HFFc6 (cell line): ENCODE data around the gene PTPRM. TPM values are rescaled to one million over a fixed set of nuclear protein-coding genes. Genes with fewer than 3 reads are reported as not detected.

Experiments used
- DNase-seq: peaks from one replicate; pipeline ENCODE4 v3.0.0-alpha.2; 2018
- H3K27ac Mint-ChIP-seq: 2 replicates; pipeline ENCODE4 v1.8.0; 2020; ENCODE audit warnings: mild to moderate bottlenecking, mixed read lengths
- H3K27me3 Mint-ChIP-seq: 2 replicates; pipeline ENCODE4 v1.8.0; 2021; ENCODE audit warnings: mild to moderate bottlenecking, moderate library complexity, mixed read lengths; ENCODE audit not compliant: insufficient read depth
- H3K36me3 Mint-ChIP-seq: 2 replicates; pipeline ENCODE4 v1.8.0; 2021; ENCODE audit warnings: low read depth, mixed read lengths
- H3K4me1 Mint-ChIP-seq: 2 replicates; pipeline ENCODE4 v1.8.0; 2020; ENCODE audit warnings: low read depth, mixed read lengths
- H3K4me3 Mint-ChIP-seq: 2 replicates; pipeline ENCODE4 v1.8.0; 2020; ENCODE audit warnings: mild to moderate bottlenecking, moderate library complexity, mixed read lengths
- H3K9me3 Mint-ChIP-seq: 2 replicates; pipeline ENCODE4 v1.8.0; 2020; ENCODE audit warnings: mild to moderate bottlenecking, mixed read lengths
- total RNA-seq, 6 experiments: library from RNA; stranded (reverse); fragmentation: NEBNext Ultra II Directional; extraction: Animal tissue kit (Norgen Biotek cat#: 25700); gene quantifications; 2 replicates in 1 of 6; 3 replicates in 5 of 6; pipeline ENCODE4 v1.2.3, GENCODE V29; 2021
- TF ChIP-seq, protein P1 (sequence below): fragments of 200-600 bp; sonication (generic); IDR thresholded peaks from 2 replicates; pipeline ENCODE4 v1.5.0; 2021; ENCODE audit warnings: antibody characterized with exemption, mild to moderate bottlenecking

Gene PTPRM
- total RNA-seq, 6 experiments from 2014 or later = 39.4 to 49.8 (median 43.8) TPM

DNA sequence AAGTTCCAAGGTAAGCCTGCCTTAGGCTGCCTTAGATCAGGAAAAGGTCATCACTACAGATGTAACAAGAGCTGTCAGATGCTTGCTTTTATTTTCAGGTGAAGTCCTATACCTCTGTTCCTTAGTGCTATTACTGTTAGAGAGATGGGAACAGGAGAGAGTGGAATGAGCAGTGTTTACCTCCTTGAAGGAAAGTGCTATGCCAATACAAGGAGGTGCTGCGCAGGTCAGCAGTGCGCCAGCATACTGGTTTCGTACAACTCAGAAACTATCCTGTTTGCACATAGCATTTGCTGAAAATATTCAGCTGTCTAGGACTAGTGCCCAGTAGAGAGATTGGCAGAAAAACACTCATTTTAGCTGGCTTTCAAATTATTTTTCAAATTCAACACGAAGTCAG lies 629.1 kb downstream of the PTPRM start:
- Mint-ChIP-seq H3K4me3 (no peak overlapping the region), H3K27ac (no peak overlapping the region), H3K36me3 (no peaks in the 10 kb centered on the region)

DNA sequence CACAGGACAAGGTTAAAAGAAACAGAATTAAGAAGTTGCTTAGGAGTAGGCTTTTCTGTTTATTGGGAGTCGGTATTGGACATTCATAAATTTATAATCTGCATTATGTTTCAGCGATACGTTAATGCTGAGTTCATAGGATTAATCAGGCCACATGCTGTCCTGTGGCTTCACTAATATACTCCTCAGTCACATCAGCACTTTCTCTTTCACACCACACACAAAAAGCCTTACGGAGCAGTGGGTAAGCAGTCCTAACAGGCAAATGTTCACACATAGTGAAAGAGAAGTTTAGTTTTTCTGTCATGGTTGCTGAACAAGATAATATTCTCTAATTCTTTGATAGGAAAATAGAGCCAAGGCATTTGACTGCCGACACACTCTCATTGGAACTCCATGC lies 630.4 kb downstream of the PTPRM start:
- H3K36me3 Mint-ChIP-seq = no peaks in the 10 kb centered on the region
- no peak overlapping the region for H3K4me3 Mint-ChIP-seq
- H3K27me3 Mint-ChIP-seq = no peaks in the 10 kb centered on the region; the same call in 1 of the 2 replicates
- H3K4me1 Mint-ChIP-seq = no peaks in the 10 kb centered on the region
- no peak for DNase-seq
- no peak overlapping the region for H3K27ac Mint-ChIP-seq
- TF ChIP-seq, protein P1, sequence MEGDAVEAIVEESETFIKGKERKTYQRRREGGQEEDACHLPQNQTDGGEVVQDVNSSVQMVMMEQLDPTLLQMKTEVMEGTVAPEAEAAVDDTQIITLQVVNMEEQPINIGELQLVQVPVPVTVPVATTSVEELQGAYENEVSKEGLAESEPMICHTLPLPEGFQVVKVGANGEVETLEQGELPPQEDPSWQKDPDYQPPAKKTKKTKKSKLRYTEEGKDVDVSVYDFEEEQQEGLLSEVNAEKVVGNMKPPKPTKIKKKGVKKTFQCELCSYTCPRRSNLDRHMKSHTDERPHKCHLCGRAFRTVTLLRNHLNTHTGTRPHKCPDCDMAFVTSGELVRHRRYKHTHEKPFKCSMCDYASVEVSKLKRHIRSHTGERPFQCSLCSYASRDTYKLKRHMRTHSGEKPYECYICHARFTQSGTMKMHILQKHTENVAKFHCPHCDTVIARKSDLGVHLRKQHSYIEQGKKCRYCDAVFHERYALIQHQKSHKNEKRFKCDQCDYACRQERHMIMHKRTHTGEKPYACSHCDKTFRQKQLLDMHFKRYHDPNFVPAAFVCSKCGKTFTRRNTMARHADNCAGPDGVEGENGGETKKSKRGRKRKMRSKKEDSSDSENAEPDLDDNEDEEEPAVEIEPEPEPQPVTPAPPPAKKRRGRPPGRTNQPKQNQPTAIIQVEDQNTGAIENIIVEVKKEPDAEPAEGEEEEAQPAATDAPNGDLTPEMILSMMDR = no peak
- no peaks in the 10 kb centered on the region for H3K9me3 Mint-ChIP-seq

More for the DNA sequence above, 629.1 kb downstream of the PTPRM start:
- H3K9me3 Mint-ChIP-seq = no peaks in the 10 kb centered on the region
- H3K4me1 Mint-ChIP-seq = no peaks in the 10 kb centered on the region; the same call in 1 of the 2 replicates
- no peak for DNase-seq
- TF ChIP-seq, protein P1 = no peak
- no peaks in the 10 kb centered on the region; the same call in 1 of the 2 replicates for H3K27me3 Mint-ChIP-seq

DNA sequence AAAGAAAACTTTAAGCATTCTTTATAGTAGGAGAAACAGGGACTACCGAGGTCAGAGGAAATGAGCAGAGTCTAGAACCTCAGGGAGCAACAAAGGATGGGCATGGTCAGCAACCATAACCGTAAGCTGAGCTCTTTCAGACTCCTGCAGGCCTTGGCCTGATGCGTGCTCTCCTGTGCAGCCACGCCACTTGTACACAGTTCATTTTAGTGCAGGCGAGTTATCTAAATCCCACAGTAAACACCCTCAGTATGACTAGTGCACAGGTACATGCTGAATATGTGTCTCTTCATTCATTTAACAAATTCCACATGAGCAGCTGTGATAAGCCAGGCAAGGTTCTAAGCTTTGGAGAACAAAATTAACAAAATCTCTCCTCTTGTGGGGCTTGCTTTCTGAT lies 640.9 kb downstream of the PTPRM start:
- peaks cover 5% of the 10 kb centered on the region for H3K4me1 Mint-ChIP-seq
- H3K27ac Mint-ChIP-seq = no peak overlapping the region
- no peak overlapping the region for H3K4me3 Mint-ChIP-seq
- H3K9me3 Mint-ChIP-seq = no peaks in the 10 kb centered on the region
- H3K36me3 Mint-ChIP-seq = peaks cover 21% of the 10 kb centered on the region
- DNase-seq = no peak
- peaks cover 2% of the 10 kb centered on the region; the same call in 1 of the 2 replicates for H3K27me3 Mint-ChIP-seq
- TF ChIP-seq, protein P1 = no peak

DNA sequence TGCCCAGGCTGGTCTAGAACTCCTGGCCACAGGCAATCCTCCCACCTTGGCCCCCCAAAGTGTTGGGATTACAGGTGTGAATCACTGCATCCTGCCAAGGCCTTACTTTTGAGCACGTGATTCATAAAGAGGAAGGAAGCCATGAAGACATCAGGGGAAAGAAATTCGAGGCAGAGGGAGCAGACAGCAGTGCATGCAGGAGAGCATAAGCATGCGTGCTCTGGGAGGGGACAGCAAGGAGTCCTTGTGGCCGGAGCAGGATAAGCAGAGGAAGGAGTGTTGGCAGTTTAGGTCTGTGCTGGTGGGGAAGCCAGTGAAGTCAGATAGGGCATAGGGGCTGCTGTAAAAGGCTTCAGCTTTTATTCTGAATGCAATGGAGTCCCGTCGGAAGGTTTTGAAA lies 641.6 kb downstream of the PTPRM start:
- Mint-ChIP-seq H3K4me3 (no peak overlapping the region), H3K27ac (no peak overlapping the region), H3K36me3 (peaks cover 26% of the 10 kb centered on the region), H3K27me3 (peaks cover 2% of the 10 kb centered on the region; the same call in 1 of the 2 replicates), H3K9me3 (no peaks in the 10 kb centered on the region), H3K4me1 (peaks cover 10% of the 10 kb centered on the region)
- DNase-seq = no peak
- TF ChIP-seq, protein P1 = no peak

DNA sequence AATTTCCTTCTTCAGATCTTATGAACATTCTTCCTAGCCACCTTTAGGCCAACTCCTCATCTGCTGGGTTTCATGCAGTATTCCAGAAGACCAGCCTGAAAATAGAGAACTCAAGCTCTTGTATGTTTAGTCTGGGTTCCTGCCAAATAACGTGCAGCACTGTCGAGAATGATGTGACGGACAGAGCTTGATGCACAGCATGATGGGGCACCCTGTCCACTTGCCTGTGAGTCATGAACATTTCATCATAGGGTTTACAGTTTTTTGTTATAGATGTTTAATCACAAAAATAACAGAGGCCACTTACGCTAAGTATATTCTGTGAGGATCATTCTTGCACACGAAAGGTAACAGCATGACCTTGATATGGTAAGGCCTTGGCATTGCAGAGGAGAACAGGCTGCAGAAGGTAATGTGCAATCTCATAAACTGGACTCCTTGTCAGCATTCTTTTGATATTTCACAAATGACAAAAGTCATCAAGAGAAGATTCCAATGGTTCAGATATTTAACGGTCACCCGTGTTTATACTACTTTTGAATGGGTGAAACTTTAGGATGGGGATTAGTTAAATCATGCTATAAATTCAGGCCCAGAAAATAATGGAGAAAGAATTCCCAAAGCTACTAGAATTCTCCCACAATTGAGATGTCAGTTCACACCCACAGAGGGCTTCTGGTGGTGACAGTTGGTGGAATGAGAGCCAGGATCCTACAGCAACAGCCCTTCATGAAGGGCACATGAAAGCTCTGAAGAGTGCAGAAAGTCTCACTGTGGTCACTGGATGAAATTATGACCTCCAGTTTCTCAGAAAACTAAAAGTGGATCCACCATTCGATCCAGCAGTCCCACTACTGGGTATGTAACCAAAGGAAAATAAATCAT lies 646.0 kb downstream of the PTPRM start:
- H3K36me3 Mint-ChIP-seq = peaks cover 26% of the 10 kb centered on the region
- DNase-seq = peak; percentile 24
- TF ChIP-seq, protein P1 = no peak

More for the DNA sequence above, 646.0 kb downstream of the PTPRM start:
- Mint-ChIP-seq H3K9me3 (no peaks in the 10 kb centered on the region), H3K27me3 (peaks cover 2% of the 10 kb centered on the region; the same call in 1 of the 2 replicates), H3K4me1 (peaks cover 10% of the 10 kb centered on the region), H3K4me3 (no peak overlapping the region), H3K27ac (peak overlapping the region; percentile 5; the same call in 1 of the 2 replicates)
